ENCODE data around the gene USP25.

- TF ChIP-seq CTCF (IDR thresholded peaks at IDR 0.05 in 8 of 11, conservative IDR thresholded peaks at IDR 0.05 in 3 of 11) (no peak), POLR2A (IDR thresholded peaks at IDR 0.05) (no peak), POLR2AphosphoS5 (IDR thresholded peaks at IDR 0.05) (no peak)
These were observed 881 bp downstream of the USP25 start for GRCh38 chr21:15730484-15731242.
